OCI-M2 (cell line): ENCODE data around the gene SDK2.

ENCODE experiments used
- DNase-seq: peaks from one replicate; lab custom pipeline; 2025; ENCODE audit not compliant: unreplicated experiment; lab: John Stamatoyannopoulos, UW

SDK2 gene

DNA sequence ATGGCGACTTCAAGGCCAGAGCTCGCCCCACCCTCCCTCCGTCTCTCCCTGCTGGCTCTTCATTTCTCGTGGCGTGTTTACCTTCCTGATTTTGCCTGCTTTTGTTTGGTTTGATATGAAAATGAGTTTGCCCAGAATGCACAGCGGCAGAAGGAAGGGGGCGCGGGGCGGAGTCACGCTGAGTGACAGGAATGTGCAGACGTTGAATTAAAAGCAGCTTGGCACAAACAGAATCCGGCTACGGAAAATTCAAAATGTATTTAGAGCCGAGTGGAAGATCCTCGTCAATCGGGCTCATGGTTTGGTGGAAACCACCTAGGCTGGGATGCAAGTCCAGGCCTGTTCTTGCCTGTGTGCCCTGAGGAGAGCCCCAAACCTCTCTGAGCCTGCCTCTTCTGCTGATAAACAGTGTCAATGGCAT, 102.7 kb downstream of the SDK2 start:
- DNase-seq: no peak

DNA sequence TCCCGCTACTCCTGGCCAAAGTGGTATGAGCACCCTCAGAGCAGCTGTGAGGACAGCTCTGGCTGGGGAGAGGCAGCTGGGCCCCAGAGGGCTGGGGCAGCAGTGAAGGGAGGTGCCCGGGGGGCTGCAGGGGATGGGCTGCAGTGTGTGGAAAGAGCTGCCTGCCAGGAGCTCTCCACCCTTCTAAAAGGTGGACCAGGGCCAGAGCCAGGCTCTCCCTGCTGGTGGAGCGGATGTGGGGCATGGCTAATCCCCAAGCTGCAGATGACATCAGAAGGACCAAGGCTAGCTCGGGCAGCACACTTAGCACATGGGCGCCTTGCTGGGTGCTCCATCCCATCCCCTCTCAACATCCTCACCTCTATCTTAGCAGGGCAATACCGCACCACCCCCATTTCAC, 103.1 kb downstream of the SDK2 start:
- no peak for DNase-seq

DNA sequence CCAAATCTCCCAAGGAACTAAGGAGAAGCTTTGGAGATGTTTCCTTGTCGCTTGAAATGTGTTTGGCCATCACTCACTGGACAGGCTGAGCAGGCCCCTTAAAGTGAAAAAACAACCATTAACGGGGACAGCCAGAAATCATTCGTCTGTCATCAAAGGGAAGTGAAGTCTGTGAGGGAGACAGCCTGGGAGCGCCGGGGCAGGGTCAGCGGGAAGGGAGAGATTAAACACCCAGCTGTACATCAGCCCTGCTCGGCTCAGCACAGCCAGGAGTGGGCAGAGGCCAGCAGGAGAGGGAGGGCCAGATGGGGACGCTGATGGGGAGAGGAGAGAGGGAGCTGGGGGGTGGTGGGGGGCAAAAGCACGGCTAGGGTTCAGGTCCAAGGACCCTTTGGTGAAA, 105.1 kb downstream of the SDK2 start:
- no peak for DNase-seq

DNA sequence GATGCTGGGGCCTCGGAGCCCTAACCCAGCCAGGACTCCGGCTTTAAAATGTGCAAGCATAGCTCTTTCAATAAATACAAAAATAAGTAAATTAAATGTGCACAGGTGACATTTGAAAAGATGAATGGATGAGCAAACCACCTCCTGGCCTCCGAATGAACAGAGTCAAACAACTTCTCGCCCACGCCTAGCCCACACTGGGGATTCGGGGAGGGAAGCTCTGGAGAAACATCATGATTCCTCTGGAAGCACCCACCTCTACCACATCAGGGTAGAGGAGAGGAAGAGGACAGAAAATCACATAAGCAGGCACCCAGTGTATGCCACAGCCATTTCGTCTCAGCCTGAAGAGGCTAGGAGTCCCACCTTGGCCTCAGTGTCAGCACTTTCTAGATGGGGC, 105.8 kb downstream of the SDK2 start:
- DNase-seq: no peak

DNA sequence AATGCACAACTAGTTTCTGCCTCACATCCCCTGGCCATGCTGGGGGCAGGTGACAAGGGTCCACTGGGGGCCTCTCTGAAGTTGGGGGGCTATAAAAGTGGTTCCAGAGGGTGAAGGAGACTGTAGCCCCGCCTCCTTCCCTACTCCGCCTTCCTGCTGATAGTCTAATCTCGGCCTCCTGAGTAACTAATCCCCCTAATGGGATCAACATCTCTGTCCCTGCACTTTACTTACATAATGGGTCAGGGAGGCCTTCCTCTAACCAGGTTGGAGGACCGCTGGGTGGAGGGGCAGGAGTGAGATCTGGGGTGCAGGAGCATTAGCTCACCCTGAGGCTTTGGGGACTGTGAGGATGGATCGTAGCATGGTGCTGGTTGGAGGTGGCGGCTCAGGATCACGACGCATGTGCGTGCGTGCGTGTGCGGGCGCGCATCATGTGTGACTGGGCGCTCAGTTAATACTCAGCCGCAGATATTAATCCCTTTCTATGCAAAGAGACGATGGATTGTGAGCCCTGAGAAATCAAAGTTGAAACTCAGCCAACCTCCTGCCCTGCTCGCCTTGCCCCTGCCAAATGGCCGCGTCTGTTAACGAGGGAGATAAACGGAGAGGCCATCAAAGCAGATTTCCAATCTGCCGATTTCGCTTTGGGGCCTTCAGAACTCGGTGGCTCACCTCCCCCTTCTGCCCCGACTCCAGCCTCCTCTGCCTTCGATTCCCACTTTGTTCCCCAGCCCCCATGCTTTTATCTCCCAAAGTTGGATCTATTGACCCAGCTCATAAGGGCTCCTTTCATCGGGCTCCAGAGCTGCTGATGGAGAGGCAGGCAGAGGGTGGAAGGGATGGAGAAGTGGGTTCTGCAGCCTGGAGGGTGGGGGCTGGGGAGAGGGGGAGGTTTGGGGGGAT, 107.3 kb downstream of the SDK2 start:
- no peak for DNase-seq

DNA sequence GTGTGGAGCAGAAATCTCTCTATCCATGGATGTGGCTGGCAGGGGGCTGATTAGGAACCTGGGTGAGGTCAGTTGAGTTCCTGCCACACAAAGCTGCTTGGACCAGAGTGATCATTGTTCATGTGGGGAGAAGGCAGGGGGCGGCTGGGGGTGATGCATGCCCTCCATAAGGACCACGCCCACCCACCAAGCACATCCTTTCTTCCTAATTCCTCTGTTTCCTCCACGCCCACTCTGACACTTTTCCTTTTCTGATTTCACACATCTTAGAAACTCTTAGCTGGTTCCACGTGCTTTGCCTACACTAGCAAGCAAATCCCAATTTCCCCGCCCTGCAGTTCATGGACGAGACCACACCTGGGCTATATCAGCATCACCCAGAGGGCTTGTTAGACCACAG, 108.5 kb downstream of the SDK2 start:
- DNase-seq: no peak

DNA sequence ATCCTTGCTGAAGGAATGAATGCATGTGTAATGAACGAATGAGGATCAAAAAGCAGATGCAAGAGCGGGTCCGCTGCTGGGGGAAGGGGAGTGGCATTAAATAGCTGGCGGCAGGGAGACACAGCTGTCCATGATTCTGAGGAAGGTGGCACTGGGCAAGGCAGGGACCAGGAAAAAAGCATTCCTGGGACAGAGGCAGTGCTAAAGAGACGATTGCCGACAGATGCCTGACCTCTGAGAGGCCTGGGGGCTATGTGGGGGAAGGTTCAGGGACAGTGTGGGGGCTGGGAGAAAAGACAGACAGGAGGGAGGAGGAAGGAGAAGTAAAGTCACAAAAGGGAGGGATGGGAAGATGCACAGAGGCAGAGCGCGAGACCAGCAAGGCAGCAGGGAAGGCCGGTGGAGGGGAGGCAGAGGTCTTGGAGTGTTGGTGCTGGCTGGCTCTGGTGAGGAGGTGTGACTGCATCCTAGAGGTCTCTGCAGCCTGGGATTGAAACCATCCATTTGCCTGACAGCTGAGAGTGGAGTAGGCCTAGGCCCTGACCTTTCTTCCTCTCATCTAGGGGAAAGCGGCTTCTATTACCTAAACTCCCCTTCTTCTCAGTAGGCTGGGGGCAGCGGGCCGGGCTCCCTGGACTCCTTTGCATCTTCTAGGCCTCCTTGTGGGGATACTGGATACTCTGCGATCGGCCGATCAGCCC, 109.9 kb downstream of the SDK2 start:
- DNase-seq: no peak

DNA sequence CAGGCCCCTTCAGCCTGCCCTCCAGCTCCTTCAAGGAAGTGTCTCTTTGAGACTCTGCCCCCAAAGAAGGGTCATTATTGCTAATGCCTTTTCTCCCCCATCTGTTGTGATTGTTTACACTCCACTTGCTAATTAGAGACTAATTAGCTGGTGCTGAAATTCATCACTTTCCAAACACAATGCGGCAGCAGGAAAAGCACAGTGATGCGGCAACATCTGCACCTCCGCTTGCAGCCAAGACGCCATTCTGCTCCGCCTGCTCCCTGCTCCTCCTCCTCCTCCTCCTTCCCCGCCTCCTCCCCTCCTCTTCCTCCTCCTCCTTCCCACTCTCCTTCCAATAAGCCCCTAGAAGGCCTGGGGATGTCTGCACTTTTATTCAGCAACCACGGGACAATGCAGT, 110.5 kb downstream of the SDK2 start:
- no peak for DNase-seq

DNA sequence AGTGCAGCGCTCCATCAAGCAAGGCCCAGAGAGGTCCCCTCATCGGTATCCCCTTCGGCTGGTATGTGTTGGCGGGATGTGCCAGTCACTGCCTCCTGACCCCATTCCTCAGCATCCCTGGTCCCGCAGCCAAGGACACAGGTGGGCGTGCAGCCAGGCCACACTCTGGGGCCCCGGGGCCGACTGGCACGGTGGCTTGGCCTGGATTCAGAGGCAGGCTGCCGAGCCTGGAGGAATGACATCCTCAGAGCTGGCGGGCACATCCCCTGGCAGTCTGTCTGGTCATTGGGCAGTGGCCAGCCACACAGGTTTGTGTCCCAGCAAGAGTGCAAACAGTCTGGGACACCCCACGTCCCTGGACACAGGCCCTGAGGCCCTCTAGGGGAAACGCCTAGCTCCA, 111.1 kb downstream of the SDK2 start:
- no peak for DNase-seq

DNA sequence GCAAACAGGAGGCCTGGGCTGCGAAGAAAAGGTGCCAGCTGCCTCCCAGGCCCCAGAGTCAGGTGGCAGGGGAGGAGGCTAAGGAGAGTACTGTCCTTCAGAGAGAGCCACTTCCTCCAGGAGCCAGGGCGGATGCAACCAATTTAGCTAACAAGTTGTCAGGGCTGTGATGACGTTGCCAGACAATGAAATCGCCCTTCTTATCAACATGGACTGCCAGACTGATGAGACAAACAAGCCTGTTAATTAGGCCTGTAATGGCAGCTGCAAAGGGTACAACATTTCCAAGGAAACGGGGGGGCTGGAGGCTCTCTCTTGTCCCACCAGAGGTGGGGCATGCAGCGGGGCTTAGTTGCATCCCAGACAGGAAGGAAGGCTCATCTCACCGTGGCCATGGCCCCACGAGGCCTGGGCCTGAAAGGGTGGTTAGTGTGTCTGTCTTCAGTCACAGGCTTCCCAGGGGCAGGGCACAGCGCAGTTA, 111.8 kb downstream of the SDK2 start:
- DNase-seq: no peak

DNA sequence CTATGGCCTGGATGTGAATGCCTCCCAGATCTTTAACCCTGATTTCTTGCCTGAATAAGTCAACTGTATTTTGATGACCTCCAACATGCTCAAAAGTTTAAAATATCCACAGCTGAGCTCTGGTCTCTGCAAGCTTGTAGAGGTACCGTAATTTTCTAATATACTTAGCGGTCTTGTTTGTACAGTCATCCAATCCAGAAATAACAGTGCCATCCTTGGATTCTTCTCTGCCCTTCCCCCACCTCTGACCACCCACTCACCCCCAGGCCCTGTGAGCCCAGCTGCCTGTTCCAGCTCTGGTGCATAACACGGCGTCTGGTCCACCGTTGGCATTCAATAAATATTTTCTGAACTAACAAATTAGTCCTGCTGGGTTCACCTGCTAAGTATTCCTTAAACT, 113.1 kb downstream of the SDK2 start:
- DNase-seq: no peak

DNA sequence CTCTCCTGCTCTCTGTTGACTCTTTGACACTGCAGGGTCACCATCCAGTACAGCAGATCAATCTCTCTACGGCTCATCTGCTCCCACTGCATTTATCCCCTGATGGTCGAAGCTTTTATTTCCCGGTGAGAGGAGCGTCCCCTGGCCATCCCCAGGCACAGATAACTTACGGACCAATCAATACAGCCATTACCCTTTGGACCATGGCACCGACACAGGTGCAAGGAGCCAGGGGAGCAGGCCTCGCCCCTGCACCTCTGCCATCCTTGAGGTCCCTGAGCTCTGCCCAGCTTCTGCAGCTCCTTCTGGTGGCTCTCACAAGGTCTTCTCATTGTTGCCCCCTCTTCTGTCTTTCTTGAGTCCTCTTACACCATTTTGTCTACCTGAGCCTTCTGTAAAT, 115.6 kb downstream of the SDK2 start:
- DNase-seq: no peak

DNA sequence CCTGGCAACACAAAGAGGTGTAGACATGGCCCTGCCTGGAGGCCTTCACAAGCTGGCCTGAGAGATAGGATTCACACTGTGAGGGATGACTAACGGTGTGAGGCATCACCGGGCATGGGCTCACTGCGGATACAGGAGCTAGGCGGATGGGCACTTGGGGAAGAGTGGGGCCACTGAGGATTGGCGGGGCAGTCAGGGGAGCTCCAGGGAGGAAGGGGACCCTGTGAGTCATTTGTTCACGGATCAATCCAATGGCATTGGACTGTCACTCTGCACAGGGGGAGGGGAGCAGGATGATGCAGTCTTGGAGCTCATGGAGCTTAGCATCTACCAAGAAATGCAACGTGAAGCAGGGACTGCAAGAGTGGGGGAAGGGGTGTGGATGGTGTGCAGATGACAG, 117.3 kb downstream of the SDK2 start:
- no peak for DNase-seq

DNA sequence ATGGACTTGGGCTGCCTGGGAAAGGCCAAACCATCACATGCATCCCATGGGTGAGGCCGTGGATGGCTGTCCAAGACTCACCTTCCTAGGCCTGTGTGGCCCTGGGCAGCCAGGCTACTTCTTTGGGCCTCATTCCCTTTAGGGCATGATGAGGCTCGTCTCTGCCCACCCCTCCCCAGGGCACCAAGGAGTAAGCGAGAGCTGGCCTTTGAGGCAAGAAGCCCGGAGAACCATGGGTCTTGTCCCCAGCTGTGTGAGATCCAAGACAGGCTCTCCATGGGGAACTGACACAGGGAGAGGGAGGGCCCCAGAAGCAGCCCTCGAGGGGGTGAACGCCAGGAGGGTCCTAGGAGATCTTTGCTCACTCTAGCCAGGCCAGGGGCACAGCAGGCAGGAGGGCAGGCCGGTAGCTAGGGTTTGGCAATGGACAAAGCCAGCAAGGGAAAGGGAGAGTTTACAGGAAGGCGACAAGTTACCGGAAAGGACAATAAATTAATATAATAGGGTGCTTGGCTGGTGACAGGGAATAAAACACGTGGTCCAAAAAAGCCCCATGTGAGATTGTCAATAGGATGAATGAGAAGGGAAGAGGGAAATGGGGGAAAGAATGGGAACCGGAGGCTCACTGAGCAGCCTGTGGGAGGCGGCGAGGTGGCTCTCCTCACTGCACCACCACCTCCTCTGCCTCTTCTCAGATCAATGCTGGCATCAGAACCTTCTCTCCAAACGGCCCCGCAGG, 119.1 kb downstream of the SDK2 start:
- DNase-seq: no peak

DNA sequence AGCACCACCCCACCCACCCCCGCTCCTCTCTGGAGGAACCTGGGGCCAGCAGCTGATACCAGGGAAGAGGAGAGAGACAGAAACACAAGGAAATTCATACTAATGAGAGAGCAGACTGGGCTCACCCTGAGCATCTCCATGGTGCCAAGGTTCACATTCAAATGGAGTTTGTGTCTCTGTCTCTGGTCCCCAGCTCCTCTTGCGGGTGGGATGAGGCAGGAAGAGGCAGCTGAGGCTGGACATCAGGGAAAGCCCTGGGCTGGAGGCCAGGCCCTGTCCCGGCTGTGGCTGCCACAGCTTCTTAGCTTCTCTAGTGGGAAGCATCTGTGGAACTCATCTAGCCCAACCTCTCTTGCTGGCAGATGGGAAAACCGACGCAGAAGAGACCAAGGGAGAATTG, 121.5 kb downstream of the SDK2 start:
- no peak for DNase-seq

DNA sequence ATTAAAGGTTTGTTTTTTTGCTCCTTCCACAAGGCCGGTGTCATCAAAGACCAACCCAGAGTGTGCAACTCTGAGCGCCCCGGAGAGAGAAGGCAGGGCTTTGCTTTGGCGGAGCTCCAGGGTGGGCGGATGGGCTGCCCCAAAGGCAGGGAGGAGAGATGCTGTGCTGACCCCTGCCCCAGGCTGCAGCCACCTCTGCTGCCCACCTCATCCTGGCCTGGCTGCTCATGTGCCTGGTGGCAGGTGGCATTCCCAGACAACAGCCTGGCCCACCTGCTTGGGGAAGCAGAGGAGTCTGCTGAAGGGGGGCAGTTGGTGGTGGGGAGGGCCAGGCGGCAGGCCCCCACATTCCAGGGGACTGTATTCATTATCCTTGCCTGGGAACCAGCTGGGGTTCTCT, 122.1 kb downstream of the SDK2 start:
- no peak for DNase-seq

DNA sequence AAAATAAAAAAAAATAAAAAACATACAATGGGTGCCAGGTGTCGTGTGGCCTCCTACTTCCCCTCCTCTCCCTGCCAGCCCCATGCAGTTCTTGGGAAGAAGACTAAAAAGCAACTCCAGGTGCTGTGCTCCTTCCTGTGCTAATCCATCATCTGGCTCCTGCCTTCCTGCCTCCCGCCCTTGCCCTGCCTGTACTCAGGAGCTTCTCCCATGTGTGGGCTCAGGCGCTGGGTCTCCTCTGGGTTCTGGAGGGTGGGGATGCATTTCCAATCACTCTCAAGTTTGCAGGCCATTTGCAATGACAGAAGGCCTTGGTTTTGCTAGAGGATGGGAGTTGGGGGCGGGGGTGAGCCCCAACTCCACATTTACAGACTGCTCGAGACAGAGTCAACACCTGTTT, 122.9 kb downstream of the SDK2 start:
- DNase-seq: no peak

DNA sequence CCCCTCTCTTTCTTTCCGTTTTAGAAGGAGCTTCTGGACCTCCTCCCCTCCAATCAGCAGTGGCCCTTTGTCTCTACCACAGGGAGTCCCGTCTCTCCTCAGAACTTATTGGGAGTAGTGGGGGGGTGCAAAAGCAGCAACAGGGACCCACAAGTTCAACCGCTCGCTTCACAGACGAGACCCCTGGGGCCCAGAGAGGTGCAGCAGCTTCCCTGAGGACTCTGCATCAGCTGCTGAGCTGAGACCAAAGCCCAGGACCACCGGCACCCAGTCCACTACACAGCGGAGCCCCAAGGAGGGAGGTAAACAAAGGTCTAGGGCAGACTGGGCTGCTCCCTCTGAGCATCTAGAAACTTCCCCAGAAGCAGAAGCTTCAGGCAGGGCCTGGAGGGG, 123.9 kb downstream of the SDK2 start:
- DNase-seq: no peak

DNA sequence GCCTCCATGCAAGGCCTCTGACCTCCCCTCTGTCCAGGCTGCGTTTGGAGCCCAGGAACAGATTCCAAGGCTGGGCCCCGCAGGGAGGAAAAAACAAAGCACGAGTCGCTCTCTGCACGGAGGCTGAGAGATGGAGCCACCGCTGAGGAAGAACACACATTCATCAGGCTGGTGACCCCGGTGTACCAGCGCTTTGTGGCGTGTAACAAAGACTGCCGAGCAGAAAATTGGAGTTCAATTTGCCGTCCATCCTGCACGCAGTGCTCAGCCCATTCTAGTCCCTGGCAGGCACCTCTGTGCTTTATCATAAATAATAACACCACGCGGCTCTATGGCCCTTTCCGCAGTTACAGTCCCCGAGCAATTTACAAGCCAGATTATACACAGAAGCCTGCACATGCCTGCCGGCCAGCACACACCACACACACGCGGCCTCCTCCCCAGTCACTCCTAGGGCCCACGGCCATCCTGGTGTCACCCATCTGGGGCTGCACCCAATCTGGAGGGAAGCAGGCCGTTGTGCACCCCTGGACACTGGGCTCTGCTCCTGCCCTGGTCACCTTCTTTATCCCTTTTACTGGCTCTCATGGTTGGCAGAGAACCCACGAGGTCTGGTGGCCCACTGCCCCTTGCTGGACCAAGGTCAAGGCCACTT, 124.4 kb downstream of the SDK2 start:
- no peak for DNase-seq

DNA sequence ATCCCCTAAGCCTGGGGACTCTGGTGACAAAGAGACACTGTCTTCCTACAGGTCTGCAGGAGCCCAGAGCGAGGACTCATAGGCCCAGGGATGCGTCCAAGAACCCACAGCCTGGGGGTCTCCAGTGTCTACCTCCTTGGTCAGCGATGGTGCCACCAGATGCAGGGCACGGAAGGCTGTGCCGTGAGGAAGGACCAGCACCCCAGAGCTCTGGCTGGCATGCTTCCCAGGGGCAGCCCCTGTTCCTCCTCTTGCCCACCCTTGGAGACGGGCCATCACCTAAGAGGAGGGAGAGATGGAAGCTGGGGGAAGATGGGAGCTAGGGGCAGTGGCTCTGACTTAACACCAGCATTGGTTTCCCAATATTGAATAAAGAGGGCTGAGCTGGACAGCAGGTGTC, 125.2 kb downstream of the SDK2 start:
- no peak for DNase-seq

DNA sequence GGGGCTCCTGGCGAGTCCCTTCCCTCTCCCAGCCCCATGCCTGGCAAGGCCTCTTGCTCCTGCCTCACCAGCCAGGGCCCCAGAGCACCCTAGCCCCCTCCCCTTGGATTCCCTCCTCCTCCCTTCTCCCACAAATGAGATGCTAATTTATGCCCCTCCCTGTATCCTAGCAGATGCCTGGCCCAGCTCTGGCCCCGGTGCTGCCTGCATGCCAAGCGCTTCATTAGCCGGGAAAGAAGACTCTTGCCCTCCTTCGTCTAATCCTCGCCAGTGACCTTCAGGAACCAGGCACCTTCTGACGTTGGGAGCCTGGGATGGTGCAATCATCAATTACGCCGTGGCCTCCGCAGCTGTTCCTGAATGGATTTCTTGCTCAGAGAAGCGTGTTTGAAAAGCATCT, 127.8 kb downstream of the SDK2 start:
- no peak for DNase-seq
